Left ventricle myocardium inferior (tissue), 1 donor: ENCODE data around the gene CBX4. TPM values are rescaled to one million over a fixed set of nuclear protein-coding genes. Genes with fewer than 3 reads are reported as not detected.

Experiments used
- DNase-seq: peaks from one replicate; pipeline ENCODE4 v3.0.0-alpha.2; 2020
- H3K27ac ChIP-seq: fragments of 200-600 bp; replicated peaks from 2 replicates; pipeline ENCODE4 v1.8.0; 2021
- H3K27me3 ChIP-seq: fragments of 200-600 bp; 2 replicates; pipeline ENCODE4 v1.8.0; 2021; ENCODE audit warnings: low read depth
- H3K36me3 ChIP-seq: fragments of 200-600 bp; 2 replicates; pipeline ENCODE4 v1.8.0; 2021
- H3K4me1 ChIP-seq: fragments of 200-600 bp; 2 replicates; pipeline ENCODE4 v1.8.0; 2021
- H3K4me3 ChIP-seq: fragments of 200-600 bp; 2 replicates; pipeline ENCODE4 v1.8.0; 2021; ENCODE audit warnings: mild to moderate bottlenecking, moderate library complexity
- H3K9me3 ChIP-seq: fragments of 200-600 bp; replicated peaks from 2 replicates; pipeline ENCODE4 v1.8.0; 2021
- CTCF ChIP-seq: fragments of 200-600 bp; IDR thresholded peaks from 2 replicates; pipeline ENCODE4 v1.8.0; 2021; ENCODE audit warnings: antibody characterized with exemption, mild to moderate bottlenecking, borderline replicate concordance
- intact Hi-C: fragments of 100-400 bp; cut with micrococcal nuclease; formaldehyde crosslinking; loops from one replicate; pipeline ENCODE4 v1.11.0; 2022
- total RNA-seq: library from RNA; stranded (reverse); fragmentation: NEBNext Ultra II Directional; extraction: Animal tissue kit (Norgen Biotek cat#: 25700); gene quantifications from one replicate; pipeline ENCODE4 v1.2.1, GENCODE V29; 2021
- donor health status: DM: no; HTN: yes; CAD: no; lungs with severe emphysema.

Gene CBX4
- total RNA-seq, 1 donor from 2014 or later = 28.7 TPM

DNA sequence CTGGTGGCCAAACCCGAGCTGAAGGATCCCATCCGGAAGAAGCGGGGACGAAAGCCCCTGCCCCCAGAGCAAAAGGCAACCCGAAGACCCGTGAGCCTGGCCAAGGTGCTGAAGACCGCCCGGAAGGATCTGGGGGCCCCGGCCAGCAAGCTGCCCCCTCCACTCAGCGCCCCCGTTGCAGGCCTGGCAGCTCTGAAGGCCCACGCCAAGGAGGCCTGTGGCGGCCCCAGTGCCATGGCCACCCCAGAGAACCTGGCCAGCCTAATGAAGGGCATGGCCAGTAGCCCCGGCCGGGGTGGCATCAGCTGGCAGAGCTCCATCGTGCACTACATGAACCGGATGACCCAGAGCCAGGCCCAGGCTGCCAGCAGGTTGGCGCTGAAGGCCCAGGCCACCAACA, 55.3 kb downstream of the CBX4 start:
- TF ChIP-seq CTCF = no peak
- no peaks in the 10 kb centered on the region for H3K9me3 ChIP-seq
- DNase-seq = no peak
- H3K36me3 ChIP-seq = no peaks in the 10 kb centered on the region
- no peak overlapping the region for H3K27ac ChIP-seq
- H3K27me3 ChIP-seq = peaks cover 62% of the 10 kb centered on the region
- intact Hi-C loops = no loop called here
- no peak overlapping the region for H3K4me3 ChIP-seq
- H3K4me1 ChIP-seq = peaks cover 17% of the 10 kb centered on the region

Other genes starting within 250 kb of the CBX4 start
- not detected for gene RBFOX3, start 228.4 kb downstream of the CBX4 start, total RNA-seq
- gene ENPP7, start 108.5 kb downstream of the CBX4 start, total RNA-seq = not detected
- gene CBX2, start 61.3 kb downstream of the CBX4 start, total RNA-seq = 2.6 TPM
- gene CBX8, start 42.4 kb downstream of the CBX4 start, total RNA-seq = 7.5 TPM
- 15.9 TPM for gene TBC1D16, start 196.4 kb upstream of the CBX4 start, total RNA-seq
- gene CCDC40, start 197.2 kb upstream of the CBX4 start, total RNA-seq = 7.7 TPM